ENCODE results near the gene KCNT2.
A peak's percentile ranks its signal among the peaks of the same experiment; 100 is the strongest.

DNA sequence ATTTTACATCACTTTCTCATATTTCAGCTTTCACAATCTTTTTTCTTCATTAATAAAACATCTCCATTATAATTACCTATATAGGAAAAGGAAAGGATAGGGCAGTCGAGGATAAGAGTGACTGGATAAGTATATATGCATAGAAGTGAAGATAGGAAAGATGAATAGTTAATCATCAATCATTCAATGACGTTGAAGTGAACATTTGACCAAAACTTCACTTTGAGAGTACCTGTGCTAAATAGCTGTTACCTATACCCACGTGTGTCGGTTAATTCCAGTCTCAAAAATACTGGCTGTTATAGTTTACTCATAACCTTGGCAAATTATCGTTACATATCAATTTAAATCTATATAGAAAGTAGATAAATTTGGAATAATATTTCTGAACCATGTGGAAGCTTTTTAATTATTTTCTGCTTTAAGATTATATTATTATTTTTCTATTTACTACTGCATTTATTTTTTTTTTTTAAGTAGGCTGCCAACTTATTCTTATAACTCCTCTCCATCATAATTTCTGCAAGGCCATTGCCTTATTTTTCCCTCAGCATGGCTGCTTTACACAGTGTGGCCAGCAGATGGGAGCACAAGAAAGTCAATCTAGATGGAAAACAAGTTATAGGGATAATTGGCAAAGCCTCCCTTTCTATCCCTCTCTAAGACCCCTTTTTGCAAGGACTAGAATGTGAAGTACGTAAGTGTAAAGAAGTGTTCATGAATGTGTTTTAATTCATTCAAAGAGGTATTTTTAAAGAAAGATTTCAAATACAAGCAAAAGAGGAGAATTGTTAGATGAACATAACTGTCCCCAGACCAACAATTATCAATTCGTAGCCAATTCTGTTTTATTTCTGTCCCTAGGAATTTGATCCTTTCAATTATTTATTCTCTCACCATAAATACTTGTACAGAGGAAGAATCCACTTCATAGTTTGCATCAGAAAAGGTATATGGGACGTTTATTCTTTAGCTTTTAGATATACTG, 290.4 kb downstream of the KCNT2 start:
- no peak for TF ChIP-seq SRF (IDR thresholded peaks at IDR 0.05; ENCODE audit: low read depth)
- TF ChIP-seq, protein P1, sequence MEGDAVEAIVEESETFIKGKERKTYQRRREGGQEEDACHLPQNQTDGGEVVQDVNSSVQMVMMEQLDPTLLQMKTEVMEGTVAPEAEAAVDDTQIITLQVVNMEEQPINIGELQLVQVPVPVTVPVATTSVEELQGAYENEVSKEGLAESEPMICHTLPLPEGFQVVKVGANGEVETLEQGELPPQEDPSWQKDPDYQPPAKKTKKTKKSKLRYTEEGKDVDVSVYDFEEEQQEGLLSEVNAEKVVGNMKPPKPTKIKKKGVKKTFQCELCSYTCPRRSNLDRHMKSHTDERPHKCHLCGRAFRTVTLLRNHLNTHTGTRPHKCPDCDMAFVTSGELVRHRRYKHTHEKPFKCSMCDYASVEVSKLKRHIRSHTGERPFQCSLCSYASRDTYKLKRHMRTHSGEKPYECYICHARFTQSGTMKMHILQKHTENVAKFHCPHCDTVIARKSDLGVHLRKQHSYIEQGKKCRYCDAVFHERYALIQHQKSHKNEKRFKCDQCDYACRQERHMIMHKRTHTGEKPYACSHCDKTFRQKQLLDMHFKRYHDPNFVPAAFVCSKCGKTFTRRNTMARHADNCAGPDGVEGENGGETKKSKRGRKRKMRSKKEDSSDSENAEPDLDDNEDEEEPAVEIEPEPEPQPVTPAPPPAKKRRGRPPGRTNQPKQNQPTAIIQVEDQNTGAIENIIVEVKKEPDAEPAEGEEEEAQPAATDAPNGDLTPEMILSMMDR (IDR thresholded peaks at IDR 0.05 in 2 of 3, conservative IDR thresholded peaks at IDR 0.05 in 1 of 3; ENCODE audit: borderline replicate concordance in 1 of 3, insufficient read depth in 1 of 3, low read depth in 2 of 3, low read length in 2 of 3), result peak; percentile 36 to 70 (median 68); a peak in 5 of 6 replicates
- TF ChIP-seq, protein P2, sequence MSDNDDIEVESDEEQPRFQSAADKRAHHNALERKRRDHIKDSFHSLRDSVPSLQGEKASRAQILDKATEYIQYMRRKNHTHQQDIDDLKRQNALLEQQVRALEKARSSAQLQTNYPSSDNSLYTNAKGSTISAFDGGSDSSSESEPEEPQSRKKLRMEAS (IDR thresholded peaks at IDR 0.05), result no peak
- no peak for TF ChIP-seq POLR2A (IDR thresholded peaks at IDR 0.05; ENCODE audit: borderline replicate concordance, extremely low read depth, insufficient read depth, insufficient read length)
- TF ChIP-seq YY1 (IDR thresholded peaks at IDR 0.05; ENCODE audit: extremely low read depth, insufficient replicate concordance, low read depth, low read length), result no peak
- TF ChIP-seq ZFX (IDR thresholded peaks at IDR 0.05), result no peak
- no peak for TF ChIP-seq POLR2AphosphoS5 (IDR thresholded peaks at IDR 0.05; ENCODE audit: low read depth, low read length)
- peak; percentile 72 for TF ChIP-seq RAD21 (IDR thresholded peaks at IDR 0.05; ENCODE audit: low read depth)
- TF ChIP-seq EZH2 (IDR thresholded peaks at IDR 0.05), result no peak
- no peak for TF ChIP-seq EZH2phosphoT487 (IDR thresholded peaks at IDR 0.05; ENCODE audit: borderline replicate concordance)
- no peak for TF ChIP-seq SIN3A (IDR thresholded peaks at IDR 0.05; ENCODE audit: low read depth)
- no peak for TF ChIP-seq TCF7L2 (IDR thresholded peaks at IDR 0.05; ENCODE audit: borderline replicate concordance, extremely low read depth, insufficient read depth, insufficient read length)
- TF ChIP-seq, protein P3, sequence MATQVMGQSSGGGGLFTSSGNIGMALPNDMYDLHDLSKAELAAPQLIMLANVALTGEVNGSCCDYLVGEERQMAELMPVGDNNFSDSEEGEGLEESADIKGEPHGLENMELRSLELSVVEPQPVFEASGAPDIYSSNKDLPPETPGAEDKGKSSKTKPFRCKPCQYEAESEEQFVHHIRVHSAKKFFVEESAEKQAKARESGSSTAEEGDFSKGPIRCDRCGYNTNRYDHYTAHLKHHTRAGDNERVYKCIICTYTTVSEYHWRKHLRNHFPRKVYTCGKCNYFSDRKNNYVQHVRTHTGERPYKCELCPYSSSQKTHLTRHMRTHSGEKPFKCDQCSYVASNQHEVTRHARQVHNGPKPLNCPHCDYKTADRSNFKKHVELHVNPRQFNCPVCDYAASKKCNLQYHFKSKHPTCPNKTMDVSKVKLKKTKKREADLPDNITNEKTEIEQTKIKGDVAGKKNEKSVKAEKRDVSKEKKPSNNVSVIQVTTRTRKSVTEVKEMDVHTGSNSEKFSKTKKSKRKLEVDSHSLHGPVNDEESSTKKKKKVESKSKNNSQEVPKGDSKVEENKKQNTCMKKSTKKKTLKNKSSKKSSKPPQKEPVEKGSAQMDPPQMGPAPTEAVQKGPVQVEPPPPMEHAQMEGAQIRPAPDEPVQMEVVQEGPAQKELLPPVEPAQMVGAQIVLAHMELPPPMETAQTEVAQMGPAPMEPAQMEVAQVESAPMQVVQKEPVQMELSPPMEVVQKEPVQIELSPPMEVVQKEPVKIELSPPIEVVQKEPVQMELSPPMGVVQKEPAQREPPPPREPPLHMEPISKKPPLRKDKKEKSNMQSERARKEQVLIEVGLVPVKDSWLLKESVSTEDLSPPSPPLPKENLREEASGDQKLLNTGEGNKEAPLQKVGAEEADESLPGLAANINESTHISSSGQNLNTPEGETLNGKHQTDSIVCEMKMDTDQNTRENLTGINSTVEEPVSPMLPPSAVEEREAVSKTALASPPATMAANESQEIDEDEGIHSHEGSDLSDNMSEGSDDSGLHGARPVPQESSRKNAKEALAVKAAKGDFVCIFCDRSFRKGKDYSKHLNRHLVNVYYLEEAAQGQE (IDR thresholded peaks at IDR 0.05; ENCODE audit: low read depth), result no peak
- TF ChIP-seq ELF1 (IDR thresholded peaks at IDR 0.05; ENCODE audit: borderline replicate concordance, low read depth), result no peak

All from HCT116 (cell line).